ENCODE results near the gene DOCK2.
"Not testable (repeated sequence)": the region's sequence is repeated elsewhere in the genome, so short reads cannot be mapped to it uniquely, and the experiment has no call there.

DNA sequence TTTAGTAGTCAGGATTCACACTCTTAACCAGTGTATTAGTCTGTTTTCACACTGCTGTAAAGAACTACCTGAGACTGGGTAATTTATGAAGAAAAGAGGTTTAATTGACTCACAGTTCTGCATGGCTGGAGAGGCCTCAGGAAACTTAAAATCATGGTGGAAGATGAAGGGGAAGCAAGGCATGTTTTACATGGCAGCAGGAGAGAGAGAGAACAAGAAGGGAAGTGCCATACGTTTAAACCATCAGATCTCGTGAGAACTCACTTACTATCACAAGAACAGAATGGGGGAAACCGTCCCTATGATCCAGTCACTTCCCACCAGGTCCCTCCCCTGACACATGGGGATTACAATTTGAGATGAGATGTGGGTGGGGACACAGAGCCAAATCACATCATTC lies 25.4 kb downstream of the DOCK2 start:
- TF ChIP-seq, protein P1, sequence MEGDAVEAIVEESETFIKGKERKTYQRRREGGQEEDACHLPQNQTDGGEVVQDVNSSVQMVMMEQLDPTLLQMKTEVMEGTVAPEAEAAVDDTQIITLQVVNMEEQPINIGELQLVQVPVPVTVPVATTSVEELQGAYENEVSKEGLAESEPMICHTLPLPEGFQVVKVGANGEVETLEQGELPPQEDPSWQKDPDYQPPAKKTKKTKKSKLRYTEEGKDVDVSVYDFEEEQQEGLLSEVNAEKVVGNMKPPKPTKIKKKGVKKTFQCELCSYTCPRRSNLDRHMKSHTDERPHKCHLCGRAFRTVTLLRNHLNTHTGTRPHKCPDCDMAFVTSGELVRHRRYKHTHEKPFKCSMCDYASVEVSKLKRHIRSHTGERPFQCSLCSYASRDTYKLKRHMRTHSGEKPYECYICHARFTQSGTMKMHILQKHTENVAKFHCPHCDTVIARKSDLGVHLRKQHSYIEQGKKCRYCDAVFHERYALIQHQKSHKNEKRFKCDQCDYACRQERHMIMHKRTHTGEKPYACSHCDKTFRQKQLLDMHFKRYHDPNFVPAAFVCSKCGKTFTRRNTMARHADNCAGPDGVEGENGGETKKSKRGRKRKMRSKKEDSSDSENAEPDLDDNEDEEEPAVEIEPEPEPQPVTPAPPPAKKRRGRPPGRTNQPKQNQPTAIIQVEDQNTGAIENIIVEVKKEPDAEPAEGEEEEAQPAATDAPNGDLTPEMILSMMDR (IDR thresholded peaks at IDR 0.05): not testable (repeated sequence)
- TF ChIP-seq ZFX (IDR thresholded peaks at IDR 0.05; ENCODE audit: borderline replicate concordance): not testable (repeated sequence)
